Right ventricle myocardium inferior (tissue), 1 donor: Measurements from ENCODE around the gene RAG2. TPM values are rescaled to one million over a fixed set of nuclear protein-coding genes. Genes with fewer than 3 reads are reported as not detected.

Experiments used
- ATAC-seq: fragments of 200-7000 bp; cut with Tn5 transposase; one replicate; pipeline ENCODE4 v1.9.1; 2020; ENCODE audit warnings: mild to moderate bottlenecking, moderate library complexity
- DNase-seq: peaks from one replicate; pipeline ENCODE4 v3.0.0; 2021; ENCODE audit errors: missing footprints
- intact Hi-C: fragments of 100-400 bp; cut with DNase I; formaldehyde crosslinking; loops from one replicate; pipeline ENCODE4 v1.11.0; 2022
- long read RNA-seq: library from polyadenylated mRNA; unstranded; transcript quantifications from one replicate; pipeline ENCODE4 v2.0.0, GENCODE V29; 2021
- total RNA-seq: library from RNA; stranded (reverse); fragmentation: NEBNext Ultra II Directional; extraction: Animal tissue kit (Norgen Biotek cat#: 25700); gene quantifications from one replicate; pipeline ENCODE4 v1.2.1, GENCODE V29; 2021
- donor health status: DM: no; HTN: yes; CAD: no; lungs with severe emphysema.

RAG2 gene
- total RNA-seq = not detected
- long read RNA-seq = 0 reads

DNA sequence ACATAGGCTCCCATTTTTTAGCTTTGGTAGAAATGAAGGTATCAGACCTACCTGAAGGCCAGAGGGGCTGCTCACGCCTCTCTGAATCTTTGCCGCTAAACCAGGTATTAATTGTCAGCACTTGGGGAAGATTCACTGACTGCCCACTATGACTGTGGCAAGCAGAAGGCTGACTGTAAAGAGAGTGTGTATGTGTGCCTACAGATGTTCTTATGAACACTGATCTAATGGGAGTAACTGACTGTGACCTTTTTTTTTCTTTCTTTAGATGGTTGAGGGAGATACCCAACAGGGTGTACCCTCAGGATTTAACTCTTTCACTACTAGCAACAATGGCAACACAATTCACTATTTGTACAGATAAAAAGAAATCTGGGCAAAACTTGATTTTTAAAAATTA is at the start of gene RAG2:
Gene RAG2, minus strand, starts transcription at position 186 of the 400 bp plus-strand sequence. CDS start 4,068 bp downstream, outside the sequence.
- ATAC-seq = no peak
- DNase-seq = no peak
- intact Hi-C loops = no loop called here

DNA sequence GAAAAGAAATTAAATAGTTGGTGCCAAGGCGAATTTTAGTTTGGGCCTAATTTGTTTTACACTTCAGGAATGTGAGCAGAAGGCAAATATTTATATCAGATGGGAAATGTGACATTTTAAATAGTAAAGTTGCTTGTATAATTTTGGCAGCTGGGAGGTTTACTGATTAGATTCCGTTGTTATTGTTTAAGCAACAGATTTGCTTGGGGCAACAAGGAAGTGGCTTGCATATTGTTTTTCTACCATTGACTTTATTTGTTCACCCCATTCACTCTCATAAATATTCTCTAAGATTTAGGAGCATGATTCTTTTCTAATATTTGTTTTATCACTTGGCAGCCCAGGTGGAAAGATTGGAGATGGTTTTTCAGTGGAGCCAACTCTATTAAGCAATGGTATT is 40.5 kb upstream of the RAG2 start:
- intact Hi-C loops = no loop called here
- ATAC-seq (no peak), DNase-seq (no peak)

DNA sequence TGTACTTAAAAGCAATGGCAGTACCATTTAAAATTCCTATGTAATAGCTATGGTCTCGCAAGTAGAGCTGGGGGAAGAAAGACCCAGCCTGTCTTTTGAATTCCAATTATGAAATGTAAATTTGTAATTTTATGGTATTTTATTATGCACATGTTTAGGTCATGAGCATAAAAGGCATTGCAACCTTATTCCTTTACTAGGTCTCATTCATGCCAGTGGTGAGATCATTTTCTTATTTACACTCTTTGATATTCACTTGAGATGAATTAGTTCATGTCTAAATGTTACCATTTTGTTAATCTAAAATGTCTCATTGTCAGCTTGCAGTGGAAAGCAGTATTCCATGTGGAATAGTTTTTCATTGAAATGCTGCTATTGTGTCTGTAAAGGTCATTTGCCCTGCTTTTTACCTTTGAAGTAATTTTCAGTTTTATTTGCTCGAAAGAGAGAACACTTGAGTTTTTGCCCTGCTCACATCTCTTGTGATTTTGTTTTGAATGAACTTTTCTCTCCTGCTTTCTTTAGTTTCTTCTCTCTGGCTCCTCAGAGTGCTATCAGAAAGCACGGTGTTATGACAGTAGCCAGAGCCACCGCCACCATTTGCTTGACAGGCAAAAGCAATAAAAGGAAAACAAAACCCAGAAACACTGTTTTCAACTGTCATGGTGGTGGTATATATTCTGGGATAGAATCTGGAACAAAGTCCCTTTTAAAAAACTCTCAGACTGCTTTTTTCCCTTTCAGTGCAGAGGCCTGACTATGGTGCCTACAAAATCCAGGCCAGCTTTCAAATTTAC is 37.2 kb upstream of the RAG2 start:
- intact Hi-C loops = no loop called here

DNA sequence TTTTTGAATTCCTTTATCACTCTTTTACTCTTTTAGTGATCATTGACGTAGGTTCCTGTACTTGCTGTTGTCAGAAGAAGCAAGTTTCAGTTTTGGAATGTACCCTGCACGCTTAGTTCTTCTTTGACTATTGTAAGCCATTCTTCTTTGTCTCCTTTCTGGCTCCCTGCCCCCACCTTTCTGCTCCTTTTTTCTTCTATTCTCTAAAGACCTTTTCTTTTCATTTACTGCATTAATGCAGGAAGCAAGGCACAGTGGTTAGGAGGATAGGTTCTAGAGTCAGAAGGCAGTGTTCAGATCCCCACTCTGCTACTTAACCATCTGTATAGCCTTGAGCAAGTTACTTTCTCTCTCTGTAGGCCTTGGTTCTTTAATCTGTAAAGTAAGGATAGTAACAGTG is 33.7 kb upstream of the RAG2 start:
- intact Hi-C loops = no loop called here
- ATAC-seq (no peak), DNase-seq (no peak)

More for the DNA sequence above, 37.2 kb upstream of the RAG2 start:
- DNase-seq = no peak
- ATAC-seq = no peak

DNA sequence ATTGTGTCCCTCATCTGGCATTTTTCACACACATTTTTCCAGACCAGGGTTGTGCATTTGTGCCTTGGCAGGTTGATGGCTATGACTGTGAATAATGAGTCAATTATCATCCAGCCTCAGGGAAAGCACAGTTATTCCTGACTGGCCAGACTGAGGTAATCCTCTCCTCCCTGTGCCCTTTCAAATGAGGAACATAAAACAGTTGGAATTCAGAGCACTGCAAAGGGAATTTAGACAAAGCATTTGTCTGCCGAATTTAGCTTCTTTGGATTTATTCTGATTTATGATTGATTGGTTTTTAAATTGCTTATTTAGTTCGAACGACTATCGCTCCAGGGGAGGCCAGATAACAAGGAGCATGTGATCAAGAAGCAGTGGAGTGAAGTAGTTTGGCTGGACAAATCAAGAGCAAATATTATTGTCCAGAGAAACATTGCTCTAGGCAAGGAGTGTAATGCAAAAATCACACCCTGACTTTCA is 30.8 kb upstream of the RAG2 start:
- ATAC-seq (no peak), DNase-seq (no peak)
- intact Hi-C loops = no loop called here

DNA sequence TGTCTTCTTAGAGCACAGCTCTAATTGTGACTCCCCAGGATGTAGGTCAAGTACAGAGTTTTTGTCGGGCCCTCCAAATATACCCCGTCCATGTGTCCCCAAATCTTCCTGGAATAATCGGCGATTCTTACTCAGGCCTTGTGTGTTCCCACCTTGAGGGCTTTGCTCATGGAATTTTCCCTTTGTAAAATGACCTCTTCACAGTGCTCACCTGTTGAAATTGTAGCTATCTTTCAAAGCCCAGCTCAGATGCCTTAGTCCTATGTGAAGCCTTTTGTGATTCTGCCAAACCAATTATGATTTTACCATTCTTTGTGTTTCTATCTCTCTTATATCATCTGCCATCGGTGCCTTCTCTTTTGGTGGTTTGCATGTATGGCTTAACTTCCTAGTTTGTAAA is 30.1 kb upstream of the RAG2 start:
- no peak for ATAC-seq
- DNase-seq = no peak
- intact Hi-C loops = no loop called here

DNA sequence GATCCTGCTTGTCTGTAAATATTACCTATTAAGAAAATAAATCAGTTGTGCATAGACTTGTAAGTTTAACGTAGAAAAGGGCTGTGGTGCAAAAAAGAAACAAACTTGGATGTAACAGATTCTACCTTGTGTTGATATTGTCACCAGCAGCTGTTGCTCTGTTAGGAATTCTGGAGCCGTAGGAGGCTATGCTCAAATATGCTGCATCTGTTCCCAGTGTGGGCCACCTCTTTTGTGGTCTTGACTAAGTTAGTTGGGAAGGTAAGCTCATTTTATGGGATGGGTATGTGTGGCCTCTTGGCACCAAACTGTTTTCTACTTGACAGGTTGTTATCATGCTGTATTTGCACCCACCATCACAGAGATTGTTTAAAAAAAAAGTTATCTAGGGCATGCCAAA is 29.4 kb upstream of the RAG2 start:
- intact Hi-C loops = no loop called here
- no peak for ATAC-seq
- DNase-seq = no peak

DNA sequence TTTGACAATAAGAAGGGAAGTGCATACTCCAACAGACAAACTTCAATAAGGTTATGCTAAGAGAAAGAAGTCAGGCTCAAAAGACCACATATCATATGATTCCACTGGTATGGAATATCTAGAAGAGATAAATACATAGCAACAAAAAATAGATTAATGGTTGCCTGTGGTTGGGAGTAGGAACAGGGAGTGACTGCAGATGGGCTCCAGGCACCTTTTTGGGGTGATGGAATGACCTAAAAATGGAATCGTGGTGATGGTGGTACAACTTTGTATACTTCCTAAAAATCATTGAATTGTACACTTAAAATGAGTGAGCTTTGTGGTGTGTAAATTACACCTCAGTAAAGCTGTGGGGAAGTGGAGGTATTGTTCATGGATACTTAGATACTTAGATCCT is 29.0 kb upstream of the RAG2 start:
- DNase-seq (no peak), ATAC-seq (no peak)
- intact Hi-C loops = no loop called here

DNA sequence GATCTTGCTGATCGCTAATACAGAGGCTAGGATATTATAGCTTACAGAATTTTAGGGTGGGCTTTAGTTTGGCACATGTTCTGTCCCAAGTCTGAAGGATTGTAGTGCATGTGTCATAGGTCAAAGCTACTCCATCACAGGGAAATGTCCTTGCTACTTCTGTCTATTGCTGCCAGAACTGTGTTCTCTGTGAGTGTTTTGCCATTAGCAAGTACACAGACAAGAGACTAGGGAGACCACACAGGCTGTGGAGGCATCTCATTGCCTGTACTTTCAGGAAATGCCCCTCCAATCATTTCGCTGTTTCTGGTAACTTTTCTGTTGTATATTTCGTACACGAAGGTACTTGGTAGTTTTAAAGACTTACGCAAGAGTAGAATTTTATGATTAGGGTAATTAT is 25.5 kb upstream of the RAG2 start:
- ATAC-seq = no peak
- intact Hi-C loops = no loop called here
- DNase-seq = no peak

DNA sequence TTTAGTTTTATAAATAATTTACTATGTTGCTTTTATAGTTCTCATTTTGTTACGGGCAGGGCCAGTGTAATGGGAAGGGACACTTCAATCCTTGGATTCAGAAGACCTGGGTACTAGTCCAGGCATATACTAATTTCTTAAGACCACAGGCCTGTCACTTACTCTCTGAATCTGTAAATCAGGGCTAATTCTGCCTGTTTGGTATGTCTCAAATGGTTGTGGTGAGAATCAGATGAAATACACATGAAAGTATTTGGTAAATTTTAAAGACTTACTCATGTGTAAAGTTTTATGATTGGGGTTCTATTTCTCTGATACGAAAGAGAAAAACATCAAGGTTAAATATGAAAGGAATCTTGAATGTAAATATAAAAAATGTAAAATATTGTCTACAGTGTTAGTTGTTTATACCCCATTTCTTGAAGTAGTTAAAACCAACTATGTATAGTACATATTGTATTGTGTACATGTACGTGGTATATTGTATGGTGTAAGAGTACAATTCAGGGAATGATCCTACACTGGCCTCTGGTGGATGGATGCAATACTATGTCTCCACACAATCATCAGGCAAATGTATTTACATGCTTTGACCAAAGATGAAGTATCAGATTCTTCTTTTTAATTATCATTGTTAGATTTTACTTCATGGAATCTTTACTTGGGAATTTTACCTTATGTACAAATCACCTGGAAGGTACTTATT is 24.5 kb upstream of the RAG2 start:
- DNase-seq (no peak), ATAC-seq (peak; percentile 65)
- intact Hi-C loops = loop anchor here (1.0 kb wide), 1 partner anchor 58 kb away; no protein-coding TSS in a partner anchor

DNA sequence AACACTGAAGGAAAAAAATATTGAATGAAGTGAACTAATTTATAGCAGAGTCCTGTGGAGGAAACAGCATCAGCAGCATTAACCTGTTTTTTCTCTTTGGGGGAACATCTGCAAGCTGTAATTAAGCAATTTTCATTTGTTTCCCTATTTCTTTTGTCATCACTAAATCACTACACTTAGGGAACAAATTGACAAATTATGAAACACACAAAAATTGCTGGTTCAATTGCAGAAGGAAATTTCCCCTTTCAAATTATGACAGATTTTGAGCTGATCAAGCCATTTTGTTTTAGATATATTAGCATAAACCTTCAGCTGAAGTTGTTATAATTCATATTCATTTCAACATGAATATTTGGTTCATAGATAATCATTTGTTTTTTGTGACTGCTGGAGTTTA is 22.2 kb upstream of the RAG2 start:
- DNase-seq = no peak
- intact Hi-C loops = no loop called here
- no peak for ATAC-seq

DNA sequence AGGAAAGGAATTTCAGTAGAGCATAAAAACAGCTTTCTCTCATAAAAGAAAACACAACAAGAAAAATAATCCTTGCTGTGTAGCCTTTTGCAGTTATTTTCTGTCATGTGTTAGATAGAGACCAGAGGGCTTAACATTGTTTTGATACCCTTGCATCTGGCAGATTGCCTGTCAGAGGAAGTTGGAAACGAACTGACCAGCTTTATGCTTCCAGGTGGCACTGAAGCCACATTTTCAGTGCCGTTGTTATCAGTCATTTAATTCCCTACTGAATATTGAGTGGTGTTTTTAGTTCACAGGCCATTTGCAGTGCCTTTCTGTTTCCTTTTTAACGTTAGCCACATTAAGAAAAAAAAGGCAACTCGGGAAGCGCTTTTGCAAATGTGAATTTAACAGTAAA is 21.5 kb upstream of the RAG2 start:
- intact Hi-C loops = no loop called here
- no peak for ATAC-seq
- no peak for DNase-seq

DNA sequence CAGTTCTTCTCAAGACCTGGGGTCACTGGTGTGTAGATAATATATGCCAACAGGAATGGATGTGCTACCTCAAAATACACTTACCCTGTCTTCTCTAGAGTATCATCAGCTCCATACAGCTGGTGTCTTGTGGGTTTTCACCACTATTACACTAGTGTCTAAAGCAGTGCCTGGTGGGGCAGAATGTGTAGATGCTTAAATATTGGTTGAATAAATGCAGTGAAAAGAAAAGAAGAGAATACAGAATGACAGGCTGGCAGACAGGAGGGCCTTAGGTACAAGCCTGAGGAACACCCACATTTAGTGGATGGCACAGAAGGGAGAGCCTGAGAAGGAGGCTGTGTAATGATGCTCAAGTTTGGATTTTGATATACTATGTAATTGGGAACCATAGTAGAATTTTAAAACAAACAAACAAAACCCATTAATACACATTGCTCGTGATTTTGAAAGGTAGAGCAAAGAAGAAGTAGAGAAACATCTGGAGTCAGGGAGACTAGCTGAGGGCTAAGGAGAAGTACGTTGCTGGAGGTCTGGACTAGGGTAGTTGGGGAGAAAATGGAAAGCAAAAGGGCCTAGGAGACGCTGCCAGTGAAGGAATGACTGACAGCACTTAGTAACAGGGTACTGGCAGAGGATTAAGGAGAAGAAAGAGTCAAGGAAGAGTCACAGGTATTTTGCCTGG is 20.5 kb upstream of the RAG2 start:
- intact Hi-C loops = no loop called here
- ATAC-seq = no peak
- DNase-seq = no peak

DNA sequence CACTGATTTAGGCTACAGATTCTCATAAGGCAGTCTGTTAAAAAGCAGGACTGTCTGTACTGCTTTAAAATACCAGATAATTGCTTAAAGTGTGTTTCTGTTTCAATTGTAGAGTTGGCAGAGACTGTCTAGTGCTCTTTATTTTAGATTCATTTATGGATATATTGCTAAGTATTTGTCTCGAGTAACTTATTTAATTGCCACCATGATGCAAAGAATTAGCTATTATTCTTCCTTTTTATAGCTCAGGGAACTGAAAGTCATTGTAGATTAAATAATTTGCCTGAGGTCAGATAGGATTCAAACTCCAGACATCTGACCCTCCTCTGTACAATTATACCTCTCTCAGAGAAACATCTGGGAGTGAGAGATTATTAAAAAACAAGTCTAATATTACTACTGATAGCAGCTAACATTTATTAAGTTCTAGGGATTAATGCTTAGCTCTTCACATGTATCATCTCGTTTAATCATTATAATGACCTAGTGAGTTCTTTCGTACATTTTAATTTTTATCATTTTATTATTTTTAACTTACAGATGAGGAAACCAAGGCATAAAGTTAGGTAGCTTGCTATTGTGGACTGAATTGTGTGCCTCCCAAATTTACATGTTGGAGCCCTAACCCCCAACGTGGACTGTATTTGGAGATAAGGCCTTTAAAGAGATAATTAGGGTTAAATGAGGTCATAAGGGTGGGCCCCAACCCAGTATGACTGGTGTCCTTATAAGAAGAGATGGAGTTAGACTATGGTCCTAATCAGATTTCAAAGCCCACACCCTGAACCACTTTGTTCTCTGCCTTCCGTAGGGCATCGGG is 19.7 kb upstream of the RAG2 start:
- intact Hi-C loops = no loop called here
- ATAC-seq = no peak
- DNase-seq = no peak

DNA sequence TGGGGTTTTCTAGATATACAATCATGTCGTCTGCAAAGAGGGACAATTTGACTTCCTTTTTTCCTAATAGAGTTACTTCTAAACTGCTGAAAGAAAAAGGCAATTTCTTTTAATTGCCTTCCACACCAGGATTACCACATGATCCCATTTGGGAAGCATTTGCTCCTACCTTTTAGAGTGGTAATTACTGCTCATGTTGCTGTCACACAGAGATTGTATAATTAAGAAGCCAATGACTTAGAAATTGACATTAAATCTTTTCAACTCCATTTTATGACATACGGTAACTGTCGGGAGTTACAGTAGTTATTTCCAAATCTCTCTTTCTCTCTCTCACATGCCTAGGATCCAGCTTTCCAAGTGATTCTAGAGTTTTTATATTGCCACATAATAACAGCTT is 17.8 kb upstream of the RAG2 start:
- DNase-seq (no peak), ATAC-seq (no peak)
- intact Hi-C loops = no loop called here

DNA sequence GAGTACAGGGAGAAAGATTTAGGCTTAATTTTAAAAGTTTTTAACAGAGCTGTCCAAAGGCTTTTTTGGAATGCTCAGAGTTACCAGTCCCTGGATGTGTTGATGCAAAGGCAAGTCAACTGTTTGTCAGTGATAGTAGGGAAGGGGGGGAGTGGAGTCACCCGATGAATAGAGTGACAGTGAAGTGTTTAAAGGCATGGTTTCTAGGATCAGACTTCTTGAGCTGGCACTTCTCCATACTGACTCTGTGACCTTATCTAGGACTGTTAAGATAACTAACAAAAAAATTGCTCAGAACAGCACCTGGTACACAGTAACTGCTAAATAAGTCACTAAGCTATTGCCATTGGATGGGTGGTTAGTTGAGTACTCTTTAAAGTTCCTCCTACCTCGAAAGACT is 11.3 kb upstream of the RAG2 start:
- ATAC-seq = no peak
- intact Hi-C loops = no loop called here
- DNase-seq = no peak

DNA sequence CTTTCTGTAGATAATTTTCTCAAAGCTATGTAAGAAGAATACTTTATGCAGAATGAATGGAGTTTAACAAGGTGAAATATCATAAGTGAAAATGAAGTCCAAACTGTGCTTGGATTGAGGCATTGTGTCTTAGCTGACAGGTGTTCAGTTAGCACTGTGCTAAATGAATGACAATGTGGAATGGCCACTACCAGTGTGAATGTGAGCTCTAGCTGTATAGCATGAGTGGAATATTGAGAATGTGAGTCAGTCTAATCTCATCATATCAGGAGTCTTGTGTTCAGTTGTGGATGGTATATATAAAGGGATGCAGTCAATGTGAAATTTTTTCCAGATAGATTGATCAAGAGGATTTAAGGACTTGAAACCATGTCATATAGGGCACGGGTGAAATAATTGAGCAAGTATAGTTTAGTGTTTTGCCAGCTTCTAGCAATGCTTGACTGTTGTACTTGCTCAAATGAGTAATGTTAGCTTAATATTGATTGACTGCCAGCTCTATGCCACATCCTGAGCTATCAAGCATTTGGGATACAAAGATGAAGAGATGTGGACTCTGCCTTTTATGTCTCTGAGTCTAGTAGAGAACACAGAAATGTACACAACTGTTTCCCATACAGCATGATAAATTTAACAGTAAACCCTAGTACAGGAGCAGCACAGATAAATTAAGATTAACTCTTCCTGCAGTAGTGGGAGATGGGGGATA is 10.6 kb upstream of the RAG2 start:
- intact Hi-C loops = no loop called here
- DNase-seq = no peak
- ATAC-seq = no peak
